Endothelial cell of umbilical vein (primary cell): ENCODE measurements around the gene LRRC41.

Experiments used
- EZH2 ChIP-seq: IDR thresholded peaks from 2 replicates; pipeline ENCODE4 v1.6.1; 2012; ENCODE audit warnings: borderline replicate concordance, low read depth, mild to moderate bottlenecking, moderate library complexity, low read length, inconsistent platforms; ENCODE audit not compliant: severe bottlenecking
- POLR2A ChIP-seq: IDR thresholded peaks from 2 replicates; pipeline ENCODE4 v1.6.1; 2012; ENCODE audit warnings: low read depth, mild to moderate bottlenecking, control low read depth, low read length
- TF ChIP-seq, protein P1 (sequence below), 2 donors: IDR thresholded peaks; 1 replicate in 1 of 2; 2 replicates in 1 of 2; pipeline ENCODE4 v1.5.1; 2011; ENCODE audit warnings: low read length in 2 of 2, mild to moderate bottlenecking in 2 of 2, moderate library complexity in 2 of 2, control low read depth in 1 of 2, inconsistent platforms in 1 of 2, low read depth in 1 of 2; ENCODE audit not compliant: insufficient read depth in 1 of 2; ENCODE audit errors: extremely low read depth in 1 of 2

- TF ChIP-seq POLR2A, result no peak
- TF ChIP-seq, protein P1, sequence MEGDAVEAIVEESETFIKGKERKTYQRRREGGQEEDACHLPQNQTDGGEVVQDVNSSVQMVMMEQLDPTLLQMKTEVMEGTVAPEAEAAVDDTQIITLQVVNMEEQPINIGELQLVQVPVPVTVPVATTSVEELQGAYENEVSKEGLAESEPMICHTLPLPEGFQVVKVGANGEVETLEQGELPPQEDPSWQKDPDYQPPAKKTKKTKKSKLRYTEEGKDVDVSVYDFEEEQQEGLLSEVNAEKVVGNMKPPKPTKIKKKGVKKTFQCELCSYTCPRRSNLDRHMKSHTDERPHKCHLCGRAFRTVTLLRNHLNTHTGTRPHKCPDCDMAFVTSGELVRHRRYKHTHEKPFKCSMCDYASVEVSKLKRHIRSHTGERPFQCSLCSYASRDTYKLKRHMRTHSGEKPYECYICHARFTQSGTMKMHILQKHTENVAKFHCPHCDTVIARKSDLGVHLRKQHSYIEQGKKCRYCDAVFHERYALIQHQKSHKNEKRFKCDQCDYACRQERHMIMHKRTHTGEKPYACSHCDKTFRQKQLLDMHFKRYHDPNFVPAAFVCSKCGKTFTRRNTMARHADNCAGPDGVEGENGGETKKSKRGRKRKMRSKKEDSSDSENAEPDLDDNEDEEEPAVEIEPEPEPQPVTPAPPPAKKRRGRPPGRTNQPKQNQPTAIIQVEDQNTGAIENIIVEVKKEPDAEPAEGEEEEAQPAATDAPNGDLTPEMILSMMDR (IDR thresholded peaks at IDR 0.05; ENCODE audit: extremely low read depth in 1 of 2, insufficient read depth in 1 of 2, low read depth in 1 of 2, low read length in 2 of 2), result no peak
- no peak for TF ChIP-seq EZH2
These were observed 38.0 kb upstream of the LRRC41 start for GRCh38 chr1:46341222-46342083.
